ENCODE data around the gene HOXB3. TPM values are rescaled to one million over a fixed set of nuclear protein-coding genes. Genes with fewer than 3 reads are reported as not detected.

The HOXB3 gene
- total RNA-seq, 2 donors from 2014 or later = 7.8 to 11.4 TPM

DNA sequence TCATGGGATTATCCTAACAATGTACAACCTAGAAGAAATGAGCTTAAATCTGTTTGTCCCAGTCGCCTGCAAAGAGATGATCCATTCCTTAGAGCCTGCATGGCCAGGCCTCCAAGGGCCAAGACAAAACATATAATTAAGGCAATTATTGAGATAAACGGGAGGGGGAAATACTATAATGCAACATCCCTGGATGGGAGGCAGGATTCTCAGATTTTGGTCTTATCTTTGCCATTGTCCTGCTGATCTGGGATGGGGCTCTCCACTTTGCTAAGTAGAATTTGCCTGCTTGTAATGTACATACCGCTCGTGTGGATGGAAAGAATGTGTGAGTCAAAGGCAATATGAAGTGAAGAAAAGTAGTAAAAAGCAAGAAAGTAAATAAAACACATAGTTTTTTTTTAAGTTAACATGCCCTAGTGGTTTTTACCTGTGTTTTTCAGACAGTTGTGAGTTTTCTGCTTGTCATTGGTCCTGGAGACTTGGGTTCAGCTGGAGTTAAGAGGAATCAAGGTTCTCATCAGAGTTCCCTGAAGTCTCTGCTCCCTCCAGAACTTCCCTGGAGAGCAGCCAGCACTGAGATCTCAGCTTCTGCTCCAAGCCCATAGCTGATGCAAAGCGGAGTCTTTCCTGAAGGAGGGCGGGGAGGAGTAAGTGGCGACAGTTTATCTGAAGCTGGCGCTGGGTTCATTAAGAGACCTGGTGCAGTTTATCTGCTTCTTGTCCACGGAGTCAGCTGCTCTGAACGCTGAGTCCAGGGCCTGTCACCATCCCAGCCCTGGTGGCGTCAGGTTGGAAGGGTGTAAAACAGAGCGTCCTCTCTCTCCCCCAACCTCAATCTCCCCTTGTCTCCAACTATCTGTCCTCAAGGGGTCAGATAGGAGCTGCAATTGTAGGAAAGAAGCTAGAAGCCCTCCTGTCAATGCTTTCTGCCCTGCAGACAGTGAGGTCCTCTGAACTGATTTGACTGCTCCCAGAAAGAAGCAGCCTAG is 89.3 kb downstream of the HOXB3 start:
- intact Hi-C loops (cut with DNase I) = no loop called here
- H3K9me3 ChIP-seq = no peaks in the 10 kb centered on the region
- TF ChIP-seq, protein P1, sequence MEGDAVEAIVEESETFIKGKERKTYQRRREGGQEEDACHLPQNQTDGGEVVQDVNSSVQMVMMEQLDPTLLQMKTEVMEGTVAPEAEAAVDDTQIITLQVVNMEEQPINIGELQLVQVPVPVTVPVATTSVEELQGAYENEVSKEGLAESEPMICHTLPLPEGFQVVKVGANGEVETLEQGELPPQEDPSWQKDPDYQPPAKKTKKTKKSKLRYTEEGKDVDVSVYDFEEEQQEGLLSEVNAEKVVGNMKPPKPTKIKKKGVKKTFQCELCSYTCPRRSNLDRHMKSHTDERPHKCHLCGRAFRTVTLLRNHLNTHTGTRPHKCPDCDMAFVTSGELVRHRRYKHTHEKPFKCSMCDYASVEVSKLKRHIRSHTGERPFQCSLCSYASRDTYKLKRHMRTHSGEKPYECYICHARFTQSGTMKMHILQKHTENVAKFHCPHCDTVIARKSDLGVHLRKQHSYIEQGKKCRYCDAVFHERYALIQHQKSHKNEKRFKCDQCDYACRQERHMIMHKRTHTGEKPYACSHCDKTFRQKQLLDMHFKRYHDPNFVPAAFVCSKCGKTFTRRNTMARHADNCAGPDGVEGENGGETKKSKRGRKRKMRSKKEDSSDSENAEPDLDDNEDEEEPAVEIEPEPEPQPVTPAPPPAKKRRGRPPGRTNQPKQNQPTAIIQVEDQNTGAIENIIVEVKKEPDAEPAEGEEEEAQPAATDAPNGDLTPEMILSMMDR (IDR thresholded peaks at IDR 0.05) = no peak
- TF ChIP-seq POLR2AphosphoS5 (IDR thresholded peaks at IDR 0.05) (no peak), POLR2A (IDR thresholded peaks at IDR 0.05) (no peak)
- H3K4me3 ChIP-seq = no peak overlapping the region
- no peak overlapping the region for H3K27ac ChIP-seq
- H3K4me1 ChIP-seq (replicated peaks) = no peaks in the 10 kb centered on the region
- H3K27me3 ChIP-seq (replicated peaks; ENCODE audit: insufficient read depth) = no peaks in the 10 kb centered on the region
- no peaks in the 10 kb centered on the region for H3K36me3 ChIP-seq
- DNase-seq (ENCODE audit: low spot score) = no peak
- 65% methylated on average over 12 of the region's 12 CpGs for WGBS

DNA sequence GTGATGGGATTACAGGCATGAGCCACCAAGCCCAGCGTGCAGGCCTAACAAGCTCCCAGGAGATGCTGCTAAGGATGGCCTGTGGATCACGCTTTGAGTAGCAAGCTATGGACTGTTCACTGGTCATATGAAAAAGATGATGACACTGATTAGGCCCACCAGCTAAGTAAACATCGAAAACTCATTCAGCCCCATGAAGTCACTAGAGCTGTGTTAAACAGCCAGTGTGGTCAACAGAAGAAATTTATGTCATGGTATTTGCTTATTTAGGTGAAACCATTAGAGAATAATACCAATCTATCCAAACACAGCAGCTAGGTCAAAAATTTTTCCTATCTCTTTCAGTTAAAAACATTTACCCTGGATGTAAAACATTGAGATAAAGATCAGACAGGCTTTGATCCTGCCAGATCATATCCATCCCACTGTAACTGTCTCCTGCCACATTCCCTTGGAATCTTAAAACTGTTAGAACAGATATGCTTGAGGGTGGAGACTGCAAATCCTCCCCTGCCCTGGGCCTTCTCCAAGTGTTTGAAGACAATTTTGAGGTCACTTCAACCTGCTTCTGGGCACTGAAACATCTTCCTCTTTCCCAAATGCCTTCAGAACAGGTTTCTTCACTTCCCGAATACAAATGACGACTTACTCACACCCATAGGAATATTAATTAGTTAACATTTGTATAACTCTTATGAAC is 90.2 kb downstream of the HOXB3 start:
- Histone ChIP-seq H3K4me3 (no peak overlapping the region), H3K36me3 (no peaks in the 10 kb centered on the region), H3K9me3 (no peaks in the 10 kb centered on the region), H3K4me1 (replicated peaks) (no peaks in the 10 kb centered on the region), H3K27ac (no peak overlapping the region), H3K27me3 (replicated peaks; ENCODE audit: insufficient read depth) (no peaks in the 10 kb centered on the region)
- DNase-seq (ENCODE audit: low spot score) = no peak
- intact Hi-C loops (cut with DNase I) = no loop called here
- 85% methylated on average over 5 of the region's 5 CpGs for WGBS
- TF ChIP-seq POLR2A (IDR thresholded peaks at IDR 0.05) = no peak
- TF ChIP-seq POLR2AphosphoS5 (IDR thresholded peaks at IDR 0.05) = no peak
- TF ChIP-seq, protein P1 (IDR thresholded peaks at IDR 0.05) = no peak

GRCh38 chr17:48499248-48499647 is 90.8 kb downstream of the HOXB3 start:
- Histone ChIP-seq H3K9me3 (no peaks in the 10 kb centered on the region), H3K4me3 (no peak overlapping the region), H3K4me1 (replicated peaks) (no peaks in the 10 kb centered on the region), H3K27me3 (replicated peaks; ENCODE audit: insufficient read depth) (no peaks in the 10 kb centered on the region), H3K36me3 (no peaks in the 10 kb centered on the region), H3K27ac (no peak overlapping the region)
- 99% methylated on average over 3 of the region's 3 CpGs for WGBS
- TF ChIP-seq, protein P1 (IDR thresholded peaks at IDR 0.05) = no peak
- no peak for TF ChIP-seq POLR2A (IDR thresholded peaks at IDR 0.05)
- TF ChIP-seq POLR2AphosphoS5 (IDR thresholded peaks at IDR 0.05) = no peak
- intact Hi-C loops (cut with DNase I) = no loop called here
- no peak for DNase-seq (ENCODE audit: low spot score)

MicroRNA genes within 50 kb of the gene (microRNA counts, 767-probe panel; counts per million panel counts)
- microRNA hsa-miR-10a-5p = 2,273 to 2,894 counts per million in 2 donors

Small RNA genes within 50 kb of the gene (microRNA-seq; reads per million reads assigned to microRNA genes)
- 0.42 reads per million for gene MIR196A1

Small RNA genes within 50 kb of the gene (small RNA-seq; reads per million reads assigned to genes)
- 0 to 0.19 reads per million in 2 donors for gene MIR196A1

Other genes with a start within 250 kb of the HOXB3 start
- gene SKAP1, start 160.0 kb downstream of the HOXB3 start, total RNA-seq = 1 to 10 TPM; 1.1 to 1.4 TPM
- not detected for gene HOXB1, start 59.2 kb downstream of the HOXB3 start, total RNA-seq
- 1 to 10 TPM; 4.1 to 9.5 TPM for gene HOXB2, start 45.1 kb downstream of the HOXB3 start, total RNA-seq
- 1 to 10 TPM in 1 of 2 donors, under 1 TPM in 1; 0.41 to 1.1 TPM for gene HOXB4, start 11.9 kb downstream of the HOXB3 start, total RNA-seq
- 1 to 10 TPM in 1 of 2 donors, under 1 TPM in 1; 0.36 to 1.1 TPM for gene HOXB5, start 3.5 kb upstream of the HOXB3 start, total RNA-seq
- gene HOXB6, start 14.7 kb upstream of the HOXB3 start, total RNA-seq = under 1 TPM; 0.27 to 0.40 TPM
- 1 to 10 TPM in 1 of 2 donors, under 1 TPM in 1; 0.73 to 3.4 TPM for gene HOXB7, start 20.8 kb upstream of the HOXB3 start, total RNA-seq
- gene HOXB8, start 25.1 kb upstream of the HOXB3 start, total RNA-seq = under 1 TPM; 0.09 to 0.97 TPM
- under 1 TPM; 0.09 to 0.68 TPM for gene HOXB9, start 36.1 kb upstream of the HOXB3 start, total RNA-seq
- gene PRAC1, start 132.3 kb upstream of the HOXB3 start, total RNA-seq = 100 to 1,000 TPM in 1 of 2 donors, 10 to 100 TPM in 1; 56.7 to 243 TPM
- 100 to 1,000 TPM in 1 of 2 donors, 1 to 10 TPM in 1; 9.6 to 135 TPM for gene PRAC2, start 132.9 kb upstream of the HOXB3 start, total RNA-seq
- gene HOXB13, start 138.5 kb upstream of the HOXB3 start, total RNA-seq = 100 to 1,000 TPM in 1 of 2 donors, 10 to 100 TPM in 1; 78.7 to 249 TPM
- gene TTLL6, start 227.0 kb upstream of the HOXB3 start, total RNA-seq = 1 to 10 TPM in 1 of 2 donors, under 1 TPM in 1; 0.23 to 4.0 TPM
- gene CALCOCO2, start 240.8 kb upstream of the HOXB3 start, total RNA-seq = 10 to 100 TPM; 60.1 to 78.8 TPM

Measured in prostate gland (tissue), 2 donors.